Femur (tissue), 1 donor: ENCODE results near the gene ZNF121.
A peak's percentile ranks its signal among the peaks of the same experiment; 100 is the strongest.

Source experiments
- DNase-seq: peaks from one replicate; pipeline ENCODE4 v3.0.0-alpha.2; 2017

Gene ZNF121

DNA sequence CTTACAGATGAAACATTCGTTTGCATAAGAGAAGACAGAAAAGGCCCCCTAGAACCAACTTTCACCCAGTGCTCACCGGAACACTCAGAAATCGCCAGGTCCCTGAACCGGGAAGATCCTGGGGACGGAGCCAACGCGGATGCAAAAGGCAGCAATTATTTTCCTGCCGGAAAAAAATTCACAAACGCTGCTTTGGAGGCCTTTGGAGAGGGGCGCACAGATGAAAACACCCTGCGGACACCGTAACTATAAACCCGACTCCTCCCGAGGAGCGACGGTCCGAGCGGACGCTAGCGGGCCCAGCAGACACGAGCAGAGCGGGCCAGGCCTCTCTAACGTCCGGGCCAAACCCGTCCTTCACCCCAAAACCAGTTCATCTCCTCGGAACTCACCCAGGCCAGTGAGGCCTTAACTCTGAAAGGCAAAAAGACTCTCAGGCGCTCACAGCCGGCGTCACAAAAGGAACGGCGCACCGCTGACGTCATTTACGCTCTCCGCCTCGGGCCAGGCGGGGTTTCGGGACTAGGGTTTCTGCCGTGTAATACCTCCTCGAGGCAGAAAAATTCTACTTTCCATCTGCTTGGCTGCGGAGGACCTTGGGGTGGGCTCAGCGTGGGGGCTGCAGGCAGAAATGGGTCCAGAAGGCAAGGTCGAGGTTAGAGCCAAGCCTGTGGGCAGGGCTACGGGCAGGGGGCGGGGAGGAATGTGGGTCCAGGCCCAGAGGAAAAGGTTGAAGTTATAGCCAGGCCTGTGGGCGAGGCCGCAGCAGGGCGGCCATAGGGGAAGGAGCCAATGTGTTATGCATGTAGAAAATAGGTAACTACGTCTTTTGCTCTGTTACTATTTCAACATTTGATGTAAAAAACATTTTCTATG, 45.9 kb downstream of the ZNF121 start, which contains the start of gene ZNF426:
Gene ZNF426 (minus strand): TSS at position 463 of the 876 bp plus-strand sequence. CDS start 2,413 bp downstream, outside the sequence.
- peak; percentile 95 for DNase-seq

- DNase-seq, result no peak
These were observed 48.4 kb downstream of the ZNF121 start for GRCh38 chr19:9535934-9536333.

- no peak for DNase-seq
These were observed 52.4 kb downstream of the ZNF121 start for GRCh38 chr19:9531933-9532332.

DNA sequence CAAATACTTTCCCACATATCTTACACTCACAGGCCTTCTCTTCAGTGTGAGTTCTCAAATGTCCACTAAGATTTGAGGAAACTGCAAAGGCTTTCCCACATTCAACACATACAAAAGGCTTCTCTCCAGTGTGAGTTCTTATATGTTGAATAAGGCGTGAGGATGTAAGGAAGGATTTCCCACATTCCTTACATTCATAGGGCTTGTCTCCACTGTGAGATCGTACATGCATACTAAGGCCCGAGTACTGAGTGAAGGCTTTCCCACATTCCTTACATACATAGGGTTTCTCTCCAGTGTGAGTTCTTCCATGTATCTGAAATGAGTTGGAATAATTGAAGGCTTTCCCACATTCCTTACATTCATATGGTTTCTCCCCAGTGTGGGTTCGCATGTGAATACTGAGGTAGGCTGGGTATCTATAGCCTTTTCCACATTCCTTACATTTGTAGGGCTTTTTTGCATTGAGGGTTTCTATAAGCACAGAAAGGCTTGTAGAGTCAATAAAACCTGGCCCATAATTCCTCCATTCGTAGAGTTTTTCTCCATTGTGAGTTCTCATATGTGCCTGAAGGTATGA, 55.5 kb downstream of the ZNF121 start:
- DNase-seq, result no peak

GRCh38 chr19:9523885-9524474, 60.3 kb downstream of the ZNF121 start:
- no peak for DNase-seq
